ENCODE data around the gene FN3KRP.

GRCh38 chr17:82748756-82749155 lies 32.2 kb downstream of the FN3KRP start:
- no peak for TF ChIP-seq USF2 (CRISPR knock-in tag; IDR thresholded peaks at IDR 0.05)
- no peak for TF ChIP-seq CTCF (IDR thresholded peaks at IDR 0.05)
- no peak for TF ChIP-seq JUN (CRISPR knock-in tag; IDR thresholded peaks at IDR 0.05)
- no peak for TF ChIP-seq GABPB1 (CRISPR knock-in tag; IDR thresholded peaks at IDR 0.05)
- TF ChIP-seq ATF1 (CRISPR knock-in tag; IDR thresholded peaks at IDR 0.05), result no peak

All from WTC11 (cell line).